Measurements from ENCODE around the gene KLF18.
"Not testable (repeated sequence)": the region's sequence is repeated elsewhere in the genome, so short reads cannot be mapped to it uniquely, and the experiment has no call there.

Gene KLF18

GRCh38 chr1:44118682-44119081, 22.7 kb downstream of the KLF18 start, which contains the start of gene KLF17:
Gene KLF17 (plus strand): TSS chr1:44118821. CDS start chr1:44118908, 87 bp downstream.
- Histone ChIP-seq H3K4me1 (ENCODE audit: insufficient read depth, low read length) (no peaks in the 10 kb centered on the region), H3K27me3 (ENCODE audit: control insufficient read depth in 1 of 2, insufficient read depth in 2 of 2, low read length in 2 of 2) (no peaks in the 10 kb centered on the region), H3K9ac (ENCODE audit: low read length) (no peak within 1 kb of the TSS), H3K36me3 (ENCODE audit: insufficient read depth, low read length) (no peaks in the 10 kb centered on the region), H3K9me3 (ENCODE audit: low read length) (no peaks in the 10 kb centered on the region), H3K4me3 (ENCODE audit: low read depth in 1 of 2, low read length in 2 of 2) (no peak within 1 kb of the TSS), H3K27ac (ENCODE audit: low read depth, low read length) (no peak within 1 kb of the TSS)

GRCh38 chr1:44117272-44117671, 24.2 kb downstream of the KLF18 start:
- not testable (repeated sequence) for H3K4me1 ChIP-seq (ENCODE audit: insufficient read depth, low read length); H3K9ac ChIP-seq (ENCODE audit: low read length); H3K27me3 ChIP-seq (ENCODE audit: control insufficient read depth in 1 of 2, insufficient read depth in 2 of 2, low read length in 2 of 2); H3K27ac ChIP-seq (ENCODE audit: low read depth, low read length); H3K36me3 ChIP-seq (ENCODE audit: insufficient read depth, low read length); H3K4me3 ChIP-seq (ENCODE audit: low read depth in 1 of 2, low read length in 2 of 2); H3K9me3 ChIP-seq (ENCODE audit: low read length)

GRCh38 chr1:44114098-44114497, 27.3 kb downstream of the KLF18 start:
- no peak overlapping the region for H3K4me3 ChIP-seq (ENCODE audit: low read depth in 1 of 2, low read length in 2 of 2)
- H3K27me3 ChIP-seq (ENCODE audit: control insufficient read depth in 1 of 2, insufficient read depth in 2 of 2, low read length in 2 of 2): no peaks in the 10 kb centered on the region
- no peak overlapping the region for H3K9ac ChIP-seq (ENCODE audit: low read length)
- no peaks in the 10 kb centered on the region for H3K4me1 ChIP-seq (ENCODE audit: insufficient read depth, low read length)
- H3K9me3 ChIP-seq (ENCODE audit: low read length): no peaks in the 10 kb centered on the region
- no peaks in the 10 kb centered on the region for H3K36me3 ChIP-seq (ENCODE audit: insufficient read depth, low read length)
- H3K27ac ChIP-seq (ENCODE audit: low read depth, low read length): no peak overlapping the region

GRCh38 chr1:44113095-44113609, 28.3 kb downstream of the KLF18 start:
- Histone ChIP-seq H3K4me1 (ENCODE audit: insufficient read depth, low read length) (no peaks in the 10 kb centered on the region), H3K9me3 (ENCODE audit: low read length) (no peaks in the 10 kb centered on the region), H3K36me3 (ENCODE audit: insufficient read depth, low read length) (no peaks in the 10 kb centered on the region), H3K9ac (ENCODE audit: low read length) (no peak overlapping the region), H3K4me3 (ENCODE audit: low read depth in 1 of 2, low read length in 2 of 2) (no peak overlapping the region), H3K27ac (ENCODE audit: low read depth, low read length) (no peak overlapping the region), H3K27me3 (ENCODE audit: control insufficient read depth in 1 of 2, insufficient read depth in 2 of 2, low read length in 2 of 2) (no peaks in the 10 kb centered on the region)

- Histone ChIP-seq H3K27me3 (ENCODE audit: control insufficient read depth in 1 of 2, insufficient read depth in 2 of 2, low read length in 2 of 2) (no peaks in the 10 kb centered on the region), H3K9me3 (ENCODE audit: low read length) (no peaks in the 10 kb centered on the region), H3K27ac (ENCODE audit: low read depth, low read length) (no peak overlapping the region), H3K9ac (ENCODE audit: low read length) (no peak overlapping the region), H3K36me3 (ENCODE audit: insufficient read depth, low read length) (no peaks in the 10 kb centered on the region), H3K4me3 (ENCODE audit: low read depth in 1 of 2, low read length in 2 of 2) (no peak overlapping the region), H3K4me1 (ENCODE audit: insufficient read depth, low read length) (no peaks in the 10 kb centered on the region)
Observed at GRCh38 chr1:44112486-44112885, 28.9 kb downstream of the KLF18 start.

- no peak overlapping the region for H3K27ac ChIP-seq (ENCODE audit: low read depth, low read length)
- no peaks in the 10 kb centered on the region for H3K9me3 ChIP-seq (ENCODE audit: low read length)
- no peak overlapping the region for H3K4me3 ChIP-seq (ENCODE audit: low read depth in 1 of 2, low read length in 2 of 2)
Observed at GRCh38 chr1:44111861-44112260, 29.6 kb downstream of the KLF18 start.

GRCh38 chr1:44110916-44111315, 30.5 kb downstream of the KLF18 start:
- no peaks in the 10 kb centered on the region for H3K9me3 ChIP-seq (ENCODE audit: low read length)
- no peak overlapping the region for H3K9ac ChIP-seq (ENCODE audit: low read length)
- H3K27me3 ChIP-seq (ENCODE audit: control insufficient read depth in 1 of 2, insufficient read depth in 2 of 2, low read length in 2 of 2): no peaks in the 10 kb centered on the region
- no peak overlapping the region for H3K4me3 ChIP-seq (ENCODE audit: low read depth in 1 of 2, low read length in 2 of 2)
- no peak overlapping the region for H3K27ac ChIP-seq (ENCODE audit: low read depth, low read length)
- no peaks in the 10 kb centered on the region for H3K4me1 ChIP-seq (ENCODE audit: insufficient read depth, low read length)
- no peaks in the 10 kb centered on the region for H3K36me3 ChIP-seq (ENCODE audit: insufficient read depth, low read length)

More at GRCh38 chr1:44111861-44112260, 29.6 kb downstream of the KLF18 start:
- Histone ChIP-seq H3K27me3 (ENCODE audit: control insufficient read depth in 1 of 2, insufficient read depth in 2 of 2, low read length in 2 of 2) (no peaks in the 10 kb centered on the region), H3K9ac (ENCODE audit: low read length) (no peak overlapping the region), H3K4me1 (ENCODE audit: insufficient read depth, low read length) (no peaks in the 10 kb centered on the region), H3K36me3 (ENCODE audit: insufficient read depth, low read length) (no peaks in the 10 kb centered on the region)

- Histone ChIP-seq H3K9ac (ENCODE audit: low read length) (no peak overlapping the region), H3K4me1 (ENCODE audit: insufficient read depth, low read length) (no peaks in the 10 kb centered on the region), H3K4me3 (ENCODE audit: low read depth in 1 of 2, low read length in 2 of 2) (no peak overlapping the region), H3K9me3 (ENCODE audit: low read length) (no peaks in the 10 kb centered on the region), H3K27me3 (ENCODE audit: control insufficient read depth in 1 of 2, insufficient read depth in 2 of 2, low read length in 2 of 2) (no peaks in the 10 kb centered on the region), H3K36me3 (ENCODE audit: insufficient read depth, low read length) (no peaks in the 10 kb centered on the region), H3K27ac (ENCODE audit: low read depth, low read length) (no peak overlapping the region)
Observed at GRCh38 chr1:44108971-44109370, 32.5 kb downstream of the KLF18 start.

GRCh38 chr1:44108241-44108640, 33.2 kb downstream of the KLF18 start:
- H3K9me3 ChIP-seq (ENCODE audit: low read length): no peaks in the 10 kb centered on the region
- no peak overlapping the region for H3K4me3 ChIP-seq (ENCODE audit: low read depth in 1 of 2, low read length in 2 of 2)
- H3K27ac ChIP-seq (ENCODE audit: low read depth, low read length): no peak overlapping the region
- no peaks in the 10 kb centered on the region for H3K27me3 ChIP-seq (ENCODE audit: control insufficient read depth in 1 of 2, insufficient read depth in 2 of 2, low read length in 2 of 2)
- no peaks in the 10 kb centered on the region for H3K36me3 ChIP-seq (ENCODE audit: insufficient read depth, low read length)
- no peaks in the 10 kb centered on the region for H3K4me1 ChIP-seq (ENCODE audit: insufficient read depth, low read length)
- H3K9ac ChIP-seq (ENCODE audit: low read length): no peak overlapping the region

GRCh38 chr1:44105810-44106209, 35.6 kb downstream of the KLF18 start:
- Histone ChIP-seq H3K9me3 (ENCODE audit: low read length) (no peaks in the 10 kb centered on the region), H3K4me1 (ENCODE audit: insufficient read depth, low read length) (no peaks in the 10 kb centered on the region), H3K27me3 (ENCODE audit: control insufficient read depth in 1 of 2, insufficient read depth in 2 of 2, low read length in 2 of 2) (no peaks in the 10 kb centered on the region)

GRCh38 chr1:44103270-44104131, 37.9 kb downstream of the KLF18 start:
- no peaks in the 10 kb centered on the region for H3K4me1 ChIP-seq (ENCODE audit: insufficient read depth, low read length)
- no peak overlapping the region for H3K4me3 ChIP-seq (ENCODE audit: low read depth in 1 of 2, low read length in 2 of 2)
- H3K9ac ChIP-seq (ENCODE audit: low read length): no peak overlapping the region
- H3K9me3 ChIP-seq (ENCODE audit: low read length): no peaks in the 10 kb centered on the region
- H3K27me3 ChIP-seq (ENCODE audit: control insufficient read depth in 1 of 2, insufficient read depth in 2 of 2, low read length in 2 of 2): no peaks in the 10 kb centered on the region
- no peak overlapping the region for H3K27ac ChIP-seq (ENCODE audit: low read depth, low read length)
- H3K36me3 ChIP-seq (ENCODE audit: insufficient read depth, low read length): no peaks in the 10 kb centered on the region

More at GRCh38 chr1:44105810-44106209, 35.6 kb downstream of the KLF18 start:
- Histone ChIP-seq H3K9ac (ENCODE audit: low read length) (no peak overlapping the region), H3K27ac (ENCODE audit: low read depth, low read length) (no peak overlapping the region), H3K36me3 (ENCODE audit: insufficient read depth, low read length) (no peaks in the 10 kb centered on the region), H3K4me3 (ENCODE audit: low read depth in 1 of 2, low read length in 2 of 2) (no peak overlapping the region)

- Histone ChIP-seq H3K9me3 (ENCODE audit: low read length) (no peaks in the 10 kb centered on the region), H3K4me1 (ENCODE audit: insufficient read depth, low read length) (no peaks in the 10 kb centered on the region), H3K9ac (ENCODE audit: low read length) (no peak overlapping the region), H3K36me3 (ENCODE audit: insufficient read depth, low read length) (no peaks in the 10 kb centered on the region), H3K4me3 (ENCODE audit: low read depth in 1 of 2, low read length in 2 of 2) (no peak overlapping the region), H3K27me3 (ENCODE audit: control insufficient read depth in 1 of 2, insufficient read depth in 2 of 2, low read length in 2 of 2) (no peaks in the 10 kb centered on the region), H3K27ac (ENCODE audit: low read depth, low read length) (no peak overlapping the region)
Observed at GRCh38 chr1:44101328-44101727, 40.1 kb downstream of the KLF18 start.
